NT2/D1 (cell line): ENCODE results near the gene OSER1.

Experiments
- SUZ12 ChIP-seq: IDR thresholded peaks from 2 replicates; pipeline ENCODE4 v1.6.1; 2011; ENCODE audit not compliant: insufficient read length, insufficient read depth; ENCODE audit errors: extremely low read depth
- YY1 ChIP-seq: IDR thresholded peaks from 2 replicates; pipeline ENCODE4 v1.6.1; 2011; ENCODE audit not compliant: insufficient read length, insufficient read depth
- ZNF274 ChIP-seq: IDR thresholded peaks from 2 replicates; pipeline ENCODE4 v1.6.1; 2011; ENCODE audit warnings: mild to moderate bottlenecking, low read depth, low read length

DNA sequence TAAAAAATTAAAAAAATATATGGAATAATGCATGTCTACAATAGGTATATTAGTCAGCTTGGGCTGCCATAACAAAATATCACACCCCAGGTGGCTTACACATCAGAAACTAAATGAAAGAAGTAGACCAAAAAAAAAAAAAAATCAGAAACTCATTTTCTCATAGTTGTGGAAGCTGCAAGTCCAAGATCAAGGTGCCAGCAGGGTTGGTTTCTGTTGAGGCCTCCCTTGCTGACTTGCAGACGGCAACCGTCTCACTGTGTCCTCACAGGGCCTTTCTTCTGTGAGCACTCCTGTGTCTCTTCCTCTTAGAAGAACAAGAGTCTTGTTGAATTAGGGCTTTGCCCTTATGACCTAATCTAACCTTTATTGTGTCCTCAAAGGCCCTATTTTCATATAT, 25.1 kb upstream of the OSER1 start:
- TF ChIP-seq SUZ12 (no peak), YY1 (no peak), ZNF274 (no peak)
